Liver (tissue), 9 donors: ENCODE measurements around the gene CFAP410. TPM values are rescaled to one million over a fixed set of nuclear protein-coding genes. Genes with fewer than 3 reads are reported as not detected.
A peak's percentile ranks its signal among the peaks of the same experiment; 100 is the strongest.

Source experiments
- DNase-seq: peaks from one replicate; pipeline ENCODE4 v3.0.0-alpha.2; 2017; ENCODE audit warnings: low spot score
- H3K27ac ChIP-seq, 2 donors: one replicate each; pipeline ENCODE4 v1.7.0; 2013; ENCODE audit warnings: inconsistent platforms in 2 of 2, low read length in 2 of 2, control low read depth in 1 of 2, low read depth in 1 of 2, mild to moderate bottlenecking in 1 of 2
- H3K27me3 ChIP-seq, 4 donors: one replicate each; pipeline versions ENCODE4 v1.6.1 to v1.7.0; 2013; ENCODE audit warnings: low read length in 3 of 4, inconsistent platforms in 1 of 4, mild to moderate bottlenecking in 1 of 4, moderate library complexity in 1 of 4; ENCODE audit not compliant: control insufficient read depth in 4 of 4, insufficient read depth in 4 of 4
- H3K36me3 ChIP-seq, 4 donors: one replicate each; pipeline versions ENCODE4 v1.6.1 to v1.7.0; 2013; ENCODE audit warnings: low read length in 3 of 4, mild to moderate bottlenecking in 3 of 4, low read depth in 1 of 4, moderate library complexity in 1 of 4; ENCODE audit not compliant: control insufficient read depth in 4 of 4, insufficient read depth in 3 of 4
- H3K4me1 ChIP-seq, 4 donors: one replicate each; pipeline versions ENCODE4 v1.6.1 to v1.7.0; 2013; ENCODE audit warnings: low read length in 3 of 4, mild to moderate bottlenecking in 3 of 4, moderate library complexity in 1 of 4; ENCODE audit not compliant: control insufficient read depth in 4 of 4, insufficient read depth in 4 of 4
- H3K4me3 ChIP-seq, 3 donors: one replicate each; pipeline versions ENCODE4 v1.6.1 to v1.7.0; 2013; ENCODE audit warnings: low read length in 3 of 3, control low read depth in 1 of 3, low read depth in 1 of 3, mild to moderate bottlenecking in 1 of 3
- H3K9ac ChIP-seq, 2 donors: one replicate each; pipeline ENCODE4 v1.7.0; 2013; ENCODE audit warnings: low read length in 2 of 2, mild to moderate bottlenecking in 2 of 2, moderate library complexity in 2 of 2, control low read depth in 1 of 2, low read depth in 1 of 2
- H3K9me3 ChIP-seq, 4 donors: one replicate each; pipeline versions ENCODE4 v1.6.1 to v1.7.0; 2013; ENCODE audit warnings: low read length in 3 of 4; ENCODE audit not compliant: control insufficient read depth in 4 of 4
- ATF3 ChIP-seq: IDR thresholded peaks from 2 replicates; pipeline ENCODE4 v1.6.1; 2016; ENCODE audit warnings: antibody characterized with exemption
- EGR1 ChIP-seq, 2 donors: IDR thresholded peaks; 2 replicates each; pipeline ENCODE4 v1.6.1; 2016 to 2018; ENCODE audit warnings: antibody characterized with exemption in 2 of 2, low read depth in 2 of 2
- FOXA1 ChIP-seq: IDR thresholded peaks from 2 replicates; pipeline ENCODE4 v1.6.1; 2016; ENCODE audit warnings: antibody characterized with exemption
- FOXA2 ChIP-seq: IDR thresholded peaks from 2 replicates; pipeline ENCODE4 v1.6.1; 2016; ENCODE audit warnings: antibody characterized with exemption
- GABPA ChIP-seq, 2 donors: IDR thresholded peaks in 1 of 2; conservative IDR thresholded peaks in 1 of 2; 2 replicates each; pipeline ENCODE4 v1.6.1; 2016; ENCODE audit warnings: antibody characterized with exemption in 2 of 2, mild to moderate bottlenecking in 1 of 2, moderate library complexity in 1 of 2
- HNF4A ChIP-seq, 2 donors: conservative IDR thresholded peaks; 2 replicates each; pipeline ENCODE4 v1.6.1; 2016; ENCODE audit warnings: antibody characterized with exemption in 2 of 2, mild to moderate bottlenecking in 2 of 2
- HNF4G ChIP-seq: IDR thresholded peaks from 2 replicates; pipeline ENCODE4 v1.6.1; 2016; ENCODE audit warnings: antibody characterized with exemption
- JUND ChIP-seq, 2 donors: IDR thresholded peaks; 2 replicates each; pipeline ENCODE4 v1.6.1; 2016; ENCODE audit warnings: antibody characterized with exemption in 2 of 2
- MAX ChIP-seq: IDR thresholded peaks from 2 replicates; pipeline ENCODE4 v1.6.1; 2016; ENCODE audit warnings: antibody characterized with exemption
- NR2F2 ChIP-seq: IDR thresholded peaks from 2 replicates; pipeline ENCODE4 v1.6.1; 2016; ENCODE audit warnings: antibody characterized with exemption
- RAD21 ChIP-seq, 2 donors: IDR thresholded peaks; 2 replicates each; pipeline ENCODE4 v1.6.1; 2016; ENCODE audit warnings: antibody characterized with exemption in 2 of 2, mild to moderate bottlenecking in 2 of 2
- REST ChIP-seq: IDR thresholded peaks from 2 replicates; pipeline ENCODE4 v1.6.1; 2016; ENCODE audit warnings: antibody characterized with exemption, mild to moderate bottlenecking
- RXRA ChIP-seq, 2 donors: IDR thresholded peaks; 2 replicates each; pipeline ENCODE4 v1.6.1; 2017 to 2018; ENCODE audit warnings: antibody characterized with exemption in 2 of 2, mild to moderate bottlenecking in 1 of 2
- SP1 ChIP-seq: IDR thresholded peaks from 2 replicates; pipeline ENCODE4 v1.6.1; 2018; ENCODE audit warnings: antibody characterized with exemption, mild to moderate bottlenecking
- TAF1 ChIP-seq: conservative IDR thresholded peaks from 2 replicates; pipeline ENCODE4 v1.6.1; 2016; ENCODE audit warnings: antibody characterized with exemption, mild to moderate bottlenecking
- YY1 ChIP-seq: IDR thresholded peaks from 2 replicates; pipeline ENCODE4 v1.6.1; 2016; ENCODE audit warnings: antibody characterized with exemption, mild to moderate bottlenecking
- WGBS: extraction: QIAGEN DNeasy Blood & Tissue Kit; methylation state at CpG from one replicate; pipeline ENCODE4 v1.1.7; 2013; 5-methylcytosine and 5-hydroxymethylcytosine counted together
- polyA plus RNA-seq, 2 donors: library from polyadenylated mRNA; stranded (reverse) in 1 of 2; unstranded in 1 of 2; fragments of 200-250 nt in 1 of 2; fragments of >200 nt in 1 of 2; fragmentation: Nextera tagmentation in 1 of 2; extraction: Ambion mirVana in 1 of 2; gene quantifications; one replicate each; pipeline versions ENCODE4 v1.2.1 to v1.2.3, GENCODE V29; 2013 to 2015
- total RNA-seq, 2 donors: library from RNA; depleted of rRNA; stranded (reverse); fragments of >200 nt; gene quantifications; one replicate each; pipeline ENCODE4 v1.2.3, GENCODE V29; 2014
- TF ChIP-seq, protein P1 (sequence below): IDR thresholded peaks from 2 replicates; pipeline ENCODE4 v1.6.1; 2016; ENCODE audit warnings: antibody characterized with exemption
- TF ChIP-seq, protein P2 (sequence below): fragments of 150-350 bp; IDR thresholded peaks from 2 replicates; pipeline ENCODE4 v1.5.1; 2017; ENCODE audit warnings: improper control_type of control experiment, low read depth, low read length; ENCODE audit not compliant: missing input control
- donor health status: healthy.
- donor health status: healthy.
- donor health status: healthy.
- donor health status: healthy.
- donor health status: healthy.

The CFAP410 gene
- total RNA-seq (10 to 100 TPM; 11.7 to 12.9 TPM), polyA plus RNA-seq (10 to 100 TPM in 1 of 2 donors, 1 to 10 TPM in 1; 7.9 to 16.3 TPM)

- peak within 1 kb of the TSS; percentile 73 to 89 for H3K9ac ChIP-seq
- peak within 1 kb of the TSS; percentile 93 to 96 for H3K27ac ChIP-seq
- TF ChIP-seq RXRA (IDR thresholded peaks at IDR 0.05), result peak in 1 of 2 donors; percentile 22
- peak; percentile 50 for TF ChIP-seq FOXA1
- TF ChIP-seq REST, result peak; percentile 56
- TF ChIP-seq MAX, result peak; percentile 48
- TF ChIP-seq, protein P1, sequence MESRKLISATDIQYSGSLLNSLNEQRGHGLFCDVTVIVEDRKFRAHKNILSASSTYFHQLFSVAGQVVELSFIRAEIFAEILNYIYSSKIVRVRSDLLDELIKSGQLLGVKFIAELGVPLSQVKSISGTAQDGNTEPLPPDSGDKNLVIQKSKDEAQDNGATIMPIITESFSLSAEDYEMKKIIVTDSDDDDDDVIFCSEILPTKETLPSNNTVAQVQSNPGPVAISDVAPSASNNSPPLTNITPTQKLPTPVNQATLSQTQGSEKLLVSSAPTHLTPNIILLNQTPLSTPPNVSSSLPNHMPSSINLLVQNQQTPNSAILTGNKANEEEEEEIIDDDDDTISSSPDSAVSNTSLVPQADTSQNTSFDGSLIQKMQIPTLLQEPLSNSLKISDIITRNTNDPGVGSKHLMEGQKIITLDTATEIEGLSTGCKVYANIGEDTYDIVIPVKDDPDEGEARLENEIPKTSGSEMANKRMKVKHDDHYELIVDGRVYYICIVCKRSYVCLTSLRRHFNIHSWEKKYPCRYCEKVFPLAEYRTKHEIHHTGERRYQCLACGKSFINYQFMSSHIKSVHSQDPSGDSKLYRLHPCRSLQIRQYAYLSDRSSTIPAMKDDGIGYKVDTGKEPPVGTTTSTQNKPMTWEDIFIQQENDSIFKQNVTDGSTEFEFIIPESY, result no peak
- peak in 1 of 2 donors; percentile 8 for TF ChIP-seq RAD21 (IDR thresholded peaks at IDR 0.05)
- TF ChIP-seq TAF1, result no peak
- peak in 1 of 2 donors; percentile 59 for TF ChIP-seq EGR1 (IDR thresholded peaks at IDR 0.05; ENCODE audit: low read depth in 2 of 2)
- TF ChIP-seq JUND (IDR thresholded peaks at IDR 0.05), result no peak
- TF ChIP-seq GABPA (IDR thresholded peaks at IDR 0.05 in 1 of 2, conservative IDR thresholded peaks at IDR 0.05 in 1 of 2), result peak in 1 of 2 donors; percentile 66
- peak; percentile 31 for TF ChIP-seq SP1
- TF ChIP-seq HNF4G, result no peak
- peak in 1 of 2 donors; percentile 11 for TF ChIP-seq HNF4A (conservative IDR thresholded peaks at IDR 0.05)
- TF ChIP-seq ATF3, result no peak
- no peak for TF ChIP-seq FOXA2
- no peak for TF ChIP-seq NR2F2
- TF ChIP-seq, protein P2, sequence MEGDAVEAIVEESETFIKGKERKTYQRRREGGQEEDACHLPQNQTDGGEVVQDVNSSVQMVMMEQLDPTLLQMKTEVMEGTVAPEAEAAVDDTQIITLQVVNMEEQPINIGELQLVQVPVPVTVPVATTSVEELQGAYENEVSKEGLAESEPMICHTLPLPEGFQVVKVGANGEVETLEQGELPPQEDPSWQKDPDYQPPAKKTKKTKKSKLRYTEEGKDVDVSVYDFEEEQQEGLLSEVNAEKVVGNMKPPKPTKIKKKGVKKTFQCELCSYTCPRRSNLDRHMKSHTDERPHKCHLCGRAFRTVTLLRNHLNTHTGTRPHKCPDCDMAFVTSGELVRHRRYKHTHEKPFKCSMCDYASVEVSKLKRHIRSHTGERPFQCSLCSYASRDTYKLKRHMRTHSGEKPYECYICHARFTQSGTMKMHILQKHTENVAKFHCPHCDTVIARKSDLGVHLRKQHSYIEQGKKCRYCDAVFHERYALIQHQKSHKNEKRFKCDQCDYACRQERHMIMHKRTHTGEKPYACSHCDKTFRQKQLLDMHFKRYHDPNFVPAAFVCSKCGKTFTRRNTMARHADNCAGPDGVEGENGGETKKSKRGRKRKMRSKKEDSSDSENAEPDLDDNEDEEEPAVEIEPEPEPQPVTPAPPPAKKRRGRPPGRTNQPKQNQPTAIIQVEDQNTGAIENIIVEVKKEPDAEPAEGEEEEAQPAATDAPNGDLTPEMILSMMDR, result no peak
- TF ChIP-seq YY1, result peak; percentile 81
- peak within 1 kb of the TSS; percentile 81 to 95 (median 93) for H3K4me3 ChIP-seq
- H3K36me3 ChIP-seq, result peaks cover 0 to 7% (median 4%) of the 10 kb centered on the region in 4 donors
- peaks cover 0 to 17% (median 14%) of the 10 kb centered on the region in 4 donors for H3K4me1 ChIP-seq
- no peaks in the 10 kb centered on the region for H3K27me3 ChIP-seq
- peak; percentile 93 for DNase-seq
- 2% methylated on average over 90 of the region's 90 CpGs for WGBS
- H3K9me3 ChIP-seq, result no peaks in the 10 kb centered on the region
These were observed at the start of gene CFAP410 for GRCh38 chr21:44338971-44339910. Gene CFAP410 (minus strand): TSS chr21:44339390. CDS start chr21:44339194, 196 bp downstream.
